SK-N-SH (cell line): ENCODE measurements around the gene MYO16. TPM values are rescaled to one million over a fixed set of nuclear protein-coding genes. Genes with fewer than 3 reads are reported as not detected.

ENCODE experiments used
- CTCF ChIA-PET: fragments of 300-600, 350-600 bp; formaldehyde crosslinking; extraction: SDS; loops from one replicate; lab custom pipeline; 2021; lab: Yijun Ruan, JAX
- POLR2A ChIA-PET: fragments of 350-600 bp; sonication (Branson Sonifier 250); formaldehyde crosslinking; extraction: SDS; loops from one replicate; lab custom pipeline; 2020; ENCODE audit warnings: antibody characterized with exemption, inconsistent platforms; lab: Yijun Ruan, JAX
- DNase-seq: peaks from one replicate; pipeline ENCODE4 v3.0.0; 2012
- H2AFZ ChIP-seq: fragments of 200-600 bp; sonication (generic); 2 replicates; pipeline ENCODE4 v1.8.1; 2016; ENCODE audit warnings: antibody characterized with exemption, mild to moderate bottlenecking, low read depth
- H3F3A ChIP-seq: fragments of 200-600 bp; sonication (generic); replicated peaks from 2 replicates; pipeline ENCODE3; 2016; ENCODE audit warnings: antibody characterized with exemption, mild to moderate bottlenecking; ENCODE audit not compliant: insufficient read depth
- H3K27ac ChIP-seq, 2 experiments: fragments of 200-500 bp in 1 of 2; fragments of 200-600 bp in 1 of 2; sonication (Bioruptor generic) in 1 of 2; sonication (generic), shearing (Covaris generic) in 1 of 2; 2 replicates each; pipeline versions ENCODE4 v1.5.1 to v1.6.1; 2014 to 2016; ENCODE audit warnings: low read depth in 2 of 2, inconsistent platforms in 1 of 2, low read length in 1 of 2, mild to moderate bottlenecking in 1 of 2, mixed read lengths in 1 of 2
- H3K27me3 ChIP-seq: fragments of 200-600 bp; sonication (generic), shearing (Covaris generic); 2 replicates; pipeline ENCODE4 v1.6.1; 2016; ENCODE audit warnings: mixed run types; ENCODE audit not compliant: insufficient read depth
- H3K36me3 ChIP-seq, 2 experiments: fragments of 200-500 bp in 1 of 2; fragments of 200-600 bp in 1 of 2; sonication (Bioruptor generic) in 1 of 2; sonication (generic) in 1 of 2; replicated peaks in 1 of 2; 2 replicates each; pipeline versions ENCODE3 to v1.5.1; 2014 to 2016; ENCODE audit warnings: low read length in 1 of 2, mild to moderate bottlenecking in 1 of 2; ENCODE audit not compliant: insufficient read depth in 2 of 2, control insufficient read depth in 1 of 2
- H3K4me1 ChIP-seq, 2 experiments: fragments of 200-500 bp in 1 of 2; fragments of 200-600 bp in 1 of 2; sonication (Bioruptor generic) in 1 of 2; sonication (generic), shearing (Covaris generic) in 1 of 2; 2 replicates each; pipeline versions ENCODE4 v1.5.1 to v1.6.1; 2014 to 2016; ENCODE audit warnings: low read depth in 1 of 2, low read length in 1 of 2, mixed run types in 1 of 2; ENCODE audit not compliant: insufficient read depth in 2 of 2, control insufficient read depth in 1 of 2
- H3K4me2 ChIP-seq: fragments of 200-600 bp; sonication (generic), shearing (Covaris generic); 2 replicates; pipeline ENCODE4 v1.6.1; 2017; ENCODE audit warnings: mixed run types
- H3K4me3 ChIP-seq, 2 experiments: fragments of 200-500 bp in 1 of 2; fragments of 200-600 bp in 1 of 2; sonication (Bioruptor generic) in 1 of 2; sonication (generic), shearing (Covaris generic) in 1 of 2; 2 replicates each; pipeline versions ENCODE4 v1.5.1 to v1.8.1; 2014 to 2016; ENCODE audit warnings: low read depth in 2 of 2, inconsistent platforms in 1 of 2, low read length in 1 of 2, mild to moderate bottlenecking in 1 of 2, mixed read lengths in 1 of 2, moderate library complexity in 1 of 2
- H3K79me2 ChIP-seq: fragments of 200-600 bp; sonication (generic); 2 replicates; pipeline ENCODE4 v1.8.1; 2017; ENCODE audit warnings: mild to moderate bottlenecking; ENCODE audit not compliant: insufficient read depth
- H3K9ac ChIP-seq: fragments of 200-600 bp; sonication (generic); 2 replicates; pipeline ENCODE4 v1.6.1; 2017; ENCODE audit warnings: mixed run types
- H3K9me2 ChIP-seq: fragments of 200-600 bp; sonication (generic); 2 replicates; pipeline ENCODE4 v1.6.1; 2017; ENCODE audit warnings: mixed run types
- H3K9me3 ChIP-seq: fragments of 200-600 bp; sonication (generic); 2 replicates; pipeline ENCODE4 v1.6.1; 2017; ENCODE audit warnings: mixed run types, mild to moderate bottlenecking, moderate library complexity
- H4K20me1 ChIP-seq: fragments of 200-600 bp; sonication (generic); 2 replicates; pipeline ENCODE4 v1.6.1; 2017; ENCODE audit warnings: mild to moderate bottlenecking, mixed run types; ENCODE audit not compliant: insufficient read depth
- ELF1 ChIP-seq: IDR thresholded peaks from 2 replicates; pipeline ENCODE4 v1.4.0; 2012
- EP300 ChIP-seq, 2 experiments: IDR thresholded peaks; 2 replicates each; pipeline versions ENCODE4 v1.4.0 to v1.6.1; 2012; ENCODE audit warnings: borderline replicate concordance in 1 of 2, low read depth in 1 of 2, low read length in 1 of 2
- EZH2phosphoT487 ChIP-seq: fragments of 200-600 bp; sonication (generic); IDR thresholded peaks from 2 replicates; pipeline ENCODE4 v1.6.1; 2017; ENCODE audit warnings: low read depth, mixed run types, mild to moderate bottlenecking, antibody characterized with exemption, moderate library complexity, borderline replicate concordance
- FOXJ3 ChIP-seq: sonication (generic); formaldehyde crosslinking; IDR thresholded peaks from 2 replicates; pipeline ENCODE4 v1.5.1; 2020; ENCODE audit warnings: mild to moderate bottlenecking, missing genetic modification reagents
- FOXM1 ChIP-seq: IDR thresholded peaks from 2 replicates; pipeline ENCODE4 v1.4.0; 2012; ENCODE audit warnings: low read depth, mild to moderate bottlenecking
- GABPA ChIP-seq: IDR thresholded peaks from 2 replicates; pipeline ENCODE4 v1.4.0; 2012; ENCODE audit warnings: low read depth, mild to moderate bottlenecking
- MEF2A ChIP-seq: IDR thresholded peaks from 2 replicates; pipeline ENCODE4 v1.4.0; 2012; ENCODE audit warnings: low read depth, borderline replicate concordance
- MXI1 ChIP-seq: IDR thresholded peaks from 2 replicates; pipeline ENCODE4 v1.6.1; 2012; ENCODE audit warnings: mild to moderate bottlenecking, low read depth, low read length, improper control_type of control experiment
- NFIC ChIP-seq: IDR thresholded peaks from 2 replicates; pipeline ENCODE4 v1.4.0; 2012; ENCODE audit warnings: borderline replicate concordance
- NRF1 ChIP-seq: IDR thresholded peaks from 2 replicates; pipeline ENCODE4 v1.6.1; 2012; ENCODE audit warnings: low read depth, mild to moderate bottlenecking, low read length
- RFX5 ChIP-seq: IDR thresholded peaks from 2 replicates; pipeline ENCODE4 v1.6.1; 2012; ENCODE audit warnings: mild to moderate bottlenecking, improper control_type of control experiment, low read length
- RXRA ChIP-seq: IDR thresholded peaks from 2 replicates; pipeline ENCODE4 v1.4.0; 2012; ENCODE audit warnings: low read depth, mild to moderate bottlenecking, borderline replicate concordance
- SIN3A ChIP-seq: IDR thresholded peaks from 2 replicates; pipeline ENCODE4 v1.6.1; 2012; ENCODE audit warnings: low read depth, mild to moderate bottlenecking, low read length, moderate library complexity, borderline replicate concordance
- TCF12 ChIP-seq: IDR thresholded peaks from 2 replicates; pipeline ENCODE4 v1.4.0; 2012
- YY1 ChIP-seq: IDR thresholded peaks from 2 replicates; pipeline ENCODE4 v1.4.0; 2012; ENCODE audit warnings: low read depth, mild to moderate bottlenecking
- WGBS: methylation state at CpG from one replicate; pipeline ENCODE4 v1.1.6; 2017; ENCODE audit warnings: low lambda C conversion rate; 5-methylcytosine and 5-hydroxymethylcytosine counted together
- polyA plus RNA-seq, 3 experiments: library from polyadenylated mRNA; depleted of rRNA; stranded (reverse); fragments of >200 nt; gene quantifications; 2 replicates each; pipeline ENCODE4 v1.2.3, GENCODE V29; 2012
- TF ChIP-seq, protein P1 (sequence below): fragments of 200-600 bp; sonication (generic); IDR thresholded peaks from 2 replicates; pipeline ENCODE4 v1.6.1; 2017; ENCODE audit warnings: antibody characterized with exemption, mild to moderate bottlenecking, moderate library complexity
- TF ChIP-seq, protein P2 (sequence below): IDR thresholded peaks from 2 replicates; pipeline ENCODE4 v1.4.0; 2012; ENCODE audit warnings: low read depth, borderline replicate concordance
- TF ChIP-seq, protein P3 (sequence below): IDR thresholded peaks from 2 replicates; pipeline ENCODE4 v1.4.0; 2012; ENCODE audit warnings: low read depth
- TF ChIP-seq, protein P4 (sequence below): IDR thresholded peaks from 2 replicates; pipeline ENCODE4 v1.6.1; 2012; ENCODE audit warnings: mild to moderate bottlenecking, low read depth, low read length, moderate library complexity

The MYO16 gene
- polyA plus RNA-seq, 1 of the 3 experiments (the other 2 are of a cell fraction): 0.07 TPM

DNA sequence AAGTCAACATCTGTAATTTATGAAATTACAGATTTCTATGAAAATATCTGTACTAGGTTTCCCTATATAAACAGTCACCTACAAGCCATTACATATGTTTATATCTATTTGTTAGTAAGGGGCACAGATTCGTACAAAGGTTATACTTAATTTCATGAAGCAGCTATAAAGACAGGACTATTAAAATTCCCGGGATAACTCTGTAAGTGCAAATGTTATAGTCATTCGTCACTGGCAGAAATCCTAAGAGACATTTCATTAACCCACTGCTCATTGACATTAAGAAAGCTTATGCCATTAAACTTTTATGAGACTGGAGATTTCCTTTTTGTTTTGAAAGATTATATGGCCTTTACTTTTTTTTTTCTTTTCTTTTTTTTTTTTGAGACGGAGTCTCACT, 122.9 kb downstream of the MYO16 start:
- Histone ChIP-seq H3K79me2 (no peaks in the 10 kb centered on the region), H3K9ac (no peak overlapping the region), H3K9me3 (no peaks in the 10 kb centered on the region), H3K4me1 (no peaks in the 10 kb centered on the region), H2AFZ (no peak overlapping the region), H3K36me3 (no peaks in the 10 kb centered on the region), H3F3A (no peaks in the 10 kb centered on the region), H3K4me3 (no peak overlapping the region), H4K20me1 (no peaks in the 10 kb centered on the region), H3K27me3 (no peaks in the 10 kb centered on the region), H3K4me2 (no peak overlapping the region), H3K27ac (no peak overlapping the region), H3K9me2 (no peaks in the 10 kb centered on the region)
- POLR2A ChIA-PET: no interaction called here
- TF ChIP-seq EP300 (IDR thresholded peaks at IDR 0.05; ENCODE audit: borderline replicate concordance in 1 of 2, low read depth in 1 of 2, low read length in 1 of 2) (no peak), GABPA (no peak), FOXM1 (no peak), YY1 (no peak), RFX5 (no peak), NRF1 (no peak), MXI1 (no peak), ELF1 (no peak), NFIC (no peak)
- TF ChIP-seq, protein P1, sequence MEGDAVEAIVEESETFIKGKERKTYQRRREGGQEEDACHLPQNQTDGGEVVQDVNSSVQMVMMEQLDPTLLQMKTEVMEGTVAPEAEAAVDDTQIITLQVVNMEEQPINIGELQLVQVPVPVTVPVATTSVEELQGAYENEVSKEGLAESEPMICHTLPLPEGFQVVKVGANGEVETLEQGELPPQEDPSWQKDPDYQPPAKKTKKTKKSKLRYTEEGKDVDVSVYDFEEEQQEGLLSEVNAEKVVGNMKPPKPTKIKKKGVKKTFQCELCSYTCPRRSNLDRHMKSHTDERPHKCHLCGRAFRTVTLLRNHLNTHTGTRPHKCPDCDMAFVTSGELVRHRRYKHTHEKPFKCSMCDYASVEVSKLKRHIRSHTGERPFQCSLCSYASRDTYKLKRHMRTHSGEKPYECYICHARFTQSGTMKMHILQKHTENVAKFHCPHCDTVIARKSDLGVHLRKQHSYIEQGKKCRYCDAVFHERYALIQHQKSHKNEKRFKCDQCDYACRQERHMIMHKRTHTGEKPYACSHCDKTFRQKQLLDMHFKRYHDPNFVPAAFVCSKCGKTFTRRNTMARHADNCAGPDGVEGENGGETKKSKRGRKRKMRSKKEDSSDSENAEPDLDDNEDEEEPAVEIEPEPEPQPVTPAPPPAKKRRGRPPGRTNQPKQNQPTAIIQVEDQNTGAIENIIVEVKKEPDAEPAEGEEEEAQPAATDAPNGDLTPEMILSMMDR: no peak
- 34% methylated on average over 4 of the region's 4 CpGs for WGBS
- CTCF ChIA-PET: no interaction called here
- no peak for DNase-seq

DNA sequence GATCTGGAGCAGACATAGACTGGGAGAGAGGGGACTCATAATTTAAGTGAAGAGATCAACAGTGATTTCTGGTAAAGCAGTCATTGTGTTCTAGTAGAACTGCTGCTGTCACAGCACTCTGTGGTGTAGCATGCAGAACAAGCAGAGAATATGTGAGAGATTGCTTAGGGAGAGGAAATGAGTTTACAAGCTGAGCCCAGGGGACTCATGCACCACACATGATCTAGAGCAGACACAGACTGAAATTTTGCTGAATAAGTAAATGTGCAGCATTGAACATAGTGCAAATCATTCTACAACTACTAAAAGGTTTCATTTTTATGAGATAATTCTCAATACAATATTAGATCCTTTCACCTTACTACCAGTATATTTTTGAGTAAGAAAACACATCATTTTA, 125.7 kb downstream of the MYO16 start:
- Histone ChIP-seq H3K27me3 (no peaks in the 10 kb centered on the region), H4K20me1 (no peaks in the 10 kb centered on the region), H3K36me3 (no peaks in the 10 kb centered on the region), H3K4me3 (no peak overlapping the region), H3K9ac (no peak overlapping the region), H3K4me1 (no peaks in the 10 kb centered on the region), H3K79me2 (no peaks in the 10 kb centered on the region), H3F3A (no peaks in the 10 kb centered on the region), H3K9me3 (no peaks in the 10 kb centered on the region), H3K4me2 (no peak overlapping the region), H2AFZ (no peak overlapping the region), H3K9me2 (no peaks in the 10 kb centered on the region), H3K27ac (no peak overlapping the region)
- ChIA-PET CTCF (no interaction called here), POLR2A (no interaction called here)
- no peak for DNase-seq
- TF ChIP-seq SIN3A (no peak), EZH2phosphoT487 (no peak), FOXJ3 (CRISPR knock-in tag) (no peak), ELF1 (no peak), RFX5 (no peak), MEF2A (no peak), NRF1 (no peak), RXRA (no peak), TCF12 (no peak), YY1 (no peak)
- TF ChIP-seq, protein P2, sequence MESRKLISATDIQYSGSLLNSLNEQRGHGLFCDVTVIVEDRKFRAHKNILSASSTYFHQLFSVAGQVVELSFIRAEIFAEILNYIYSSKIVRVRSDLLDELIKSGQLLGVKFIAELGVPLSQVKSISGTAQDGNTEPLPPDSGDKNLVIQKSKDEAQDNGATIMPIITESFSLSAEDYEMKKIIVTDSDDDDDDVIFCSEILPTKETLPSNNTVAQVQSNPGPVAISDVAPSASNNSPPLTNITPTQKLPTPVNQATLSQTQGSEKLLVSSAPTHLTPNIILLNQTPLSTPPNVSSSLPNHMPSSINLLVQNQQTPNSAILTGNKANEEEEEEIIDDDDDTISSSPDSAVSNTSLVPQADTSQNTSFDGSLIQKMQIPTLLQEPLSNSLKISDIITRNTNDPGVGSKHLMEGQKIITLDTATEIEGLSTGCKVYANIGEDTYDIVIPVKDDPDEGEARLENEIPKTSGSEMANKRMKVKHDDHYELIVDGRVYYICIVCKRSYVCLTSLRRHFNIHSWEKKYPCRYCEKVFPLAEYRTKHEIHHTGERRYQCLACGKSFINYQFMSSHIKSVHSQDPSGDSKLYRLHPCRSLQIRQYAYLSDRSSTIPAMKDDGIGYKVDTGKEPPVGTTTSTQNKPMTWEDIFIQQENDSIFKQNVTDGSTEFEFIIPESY: no peak
- TF ChIP-seq, protein P3, sequence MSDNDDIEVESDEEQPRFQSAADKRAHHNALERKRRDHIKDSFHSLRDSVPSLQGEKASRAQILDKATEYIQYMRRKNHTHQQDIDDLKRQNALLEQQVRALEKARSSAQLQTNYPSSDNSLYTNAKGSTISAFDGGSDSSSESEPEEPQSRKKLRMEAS: no peak
- TF ChIP-seq, protein P4, sequence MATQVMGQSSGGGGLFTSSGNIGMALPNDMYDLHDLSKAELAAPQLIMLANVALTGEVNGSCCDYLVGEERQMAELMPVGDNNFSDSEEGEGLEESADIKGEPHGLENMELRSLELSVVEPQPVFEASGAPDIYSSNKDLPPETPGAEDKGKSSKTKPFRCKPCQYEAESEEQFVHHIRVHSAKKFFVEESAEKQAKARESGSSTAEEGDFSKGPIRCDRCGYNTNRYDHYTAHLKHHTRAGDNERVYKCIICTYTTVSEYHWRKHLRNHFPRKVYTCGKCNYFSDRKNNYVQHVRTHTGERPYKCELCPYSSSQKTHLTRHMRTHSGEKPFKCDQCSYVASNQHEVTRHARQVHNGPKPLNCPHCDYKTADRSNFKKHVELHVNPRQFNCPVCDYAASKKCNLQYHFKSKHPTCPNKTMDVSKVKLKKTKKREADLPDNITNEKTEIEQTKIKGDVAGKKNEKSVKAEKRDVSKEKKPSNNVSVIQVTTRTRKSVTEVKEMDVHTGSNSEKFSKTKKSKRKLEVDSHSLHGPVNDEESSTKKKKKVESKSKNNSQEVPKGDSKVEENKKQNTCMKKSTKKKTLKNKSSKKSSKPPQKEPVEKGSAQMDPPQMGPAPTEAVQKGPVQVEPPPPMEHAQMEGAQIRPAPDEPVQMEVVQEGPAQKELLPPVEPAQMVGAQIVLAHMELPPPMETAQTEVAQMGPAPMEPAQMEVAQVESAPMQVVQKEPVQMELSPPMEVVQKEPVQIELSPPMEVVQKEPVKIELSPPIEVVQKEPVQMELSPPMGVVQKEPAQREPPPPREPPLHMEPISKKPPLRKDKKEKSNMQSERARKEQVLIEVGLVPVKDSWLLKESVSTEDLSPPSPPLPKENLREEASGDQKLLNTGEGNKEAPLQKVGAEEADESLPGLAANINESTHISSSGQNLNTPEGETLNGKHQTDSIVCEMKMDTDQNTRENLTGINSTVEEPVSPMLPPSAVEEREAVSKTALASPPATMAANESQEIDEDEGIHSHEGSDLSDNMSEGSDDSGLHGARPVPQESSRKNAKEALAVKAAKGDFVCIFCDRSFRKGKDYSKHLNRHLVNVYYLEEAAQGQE: no peak
